GM21381 (cell line): ENCODE measurements around the gene ARPC1A.
A peak's percentile ranks its signal among the peaks of the same experiment; 100 is the strongest.
"Not testable (repeated sequence)": the region's sequence is repeated elsewhere in the genome, so short reads cannot be mapped to it uniquely, and the experiment has no call there.

Experiments
- ATAC-seq: cut with Tn5 transposase; IDR thresholded peaks from one replicate; pipeline ENCODE4 v1.9.1; 2021; ENCODE audit warnings: mild to moderate bottlenecking, moderate library complexity; ENCODE audit not compliant: unreplicated experiment

Gene ARPC1A

GRCh38 chr7:99368750-99369389 is 43.2 kb downstream of the ARPC1A start:
- ATAC-seq: no peak

- no peak for ATAC-seq
These were observed 44.2 kb downstream of the ARPC1A start for GRCh38 chr7:99369767-99370391.

GRCh38 chr7:99371376-99371920 is 45.8 kb downstream of the ARPC1A start:
- ATAC-seq: no peak

- ATAC-seq: no peak
These were observed 46.8 kb downstream of the ARPC1A start for GRCh38 chr7:99372275-99373090.

GRCh38 chr7:99373091-99374066 is 47.7 kb downstream of the ARPC1A start:
- ATAC-seq: no peak

- ATAC-seq: peak; percentile 49
These were observed 48.7 kb downstream of the ARPC1A start, which contains the start of gene ARPC1B for GRCh38 chr7:99374111-99375064. Gene ARPC1B (plus strand): TSS chr7:99374730. CDS start chr7:99385715, 10,985 bp downstream.

GRCh38 chr7:99375070-99375807 is 49.5 kb downstream of the ARPC1A start:
- peak; percentile 34 for ATAC-seq

GRCh38 chr7:99379043-99379577 is 53.4 kb downstream of the ARPC1A start:
- ATAC-seq: no peak

GRCh38 chr7:99379693-99380031 is 54.0 kb downstream of the ARPC1A start:
- not testable (repeated sequence) for ATAC-seq

GRCh38 chr7:99380032-99380822 is 54.5 kb downstream of the ARPC1A start:
- ATAC-seq: peak; percentile 32

- ATAC-seq: peak; percentile 67
These were observed 55.3 kb downstream of the ARPC1A start for GRCh38 chr7:99380823-99381663.

- no peak for ATAC-seq
These were observed 56.0 kb downstream of the ARPC1A start for GRCh38 chr7:99381664-99382075.

GRCh38 chr7:99383203-99383602 is 57.5 kb downstream of the ARPC1A start:
- ATAC-seq: no peak

GRCh38 chr7:99383791-99384370 is 58.2 kb downstream of the ARPC1A start:
- no peak for ATAC-seq

GRCh38 chr7:99384523-99384922 is 58.8 kb downstream of the ARPC1A start:
- no peak for ATAC-seq

- ATAC-seq: no peak
These were observed 59.9 kb downstream of the ARPC1A start for GRCh38 chr7:99385564-99385963.
